Mucosa of descending colon (tissue), 3 donors: ENCODE measurements around the gene LCLAT1. TPM values are rescaled to one million over a fixed set of nuclear protein-coding genes. Genes with fewer than 3 reads are reported as not detected.

Experiments used
- ATAC-seq: fragments of 200-7000 bp; cut with Tn5 transposase; one replicate; pipeline ENCODE4 v1.9.1; 2020; ENCODE audit warnings: mild to moderate bottlenecking, moderate library complexity
- DNase-seq, 3 donors: peaks; one replicate each; pipeline ENCODE4 v3.0.0-alpha.2; 2020
- H3K36me3 ChIP-seq: fragments of 200-600 bp; one replicate; pipeline ENCODE4 v1.8.0; 2021; ENCODE audit warnings: low read depth, mild to moderate bottlenecking
- H3K4me1 ChIP-seq: fragments of 200-600 bp; one replicate; pipeline ENCODE4 v1.8.0; 2021; ENCODE audit warnings: low read depth, mild to moderate bottlenecking
- H3K4me3 ChIP-seq: fragments of 200-600 bp; one replicate; pipeline ENCODE4 v1.8.0; 2021; ENCODE audit warnings: mild to moderate bottlenecking
- H3K9me3 ChIP-seq: fragments of 200-600 bp; one replicate; pipeline ENCODE4 v1.8.0; 2021; ENCODE audit warnings: mild to moderate bottlenecking
- intact Hi-C, 2 donors: fragments of 100-400 bp; cut with DNase I in 1 of 2; cut with micrococcal nuclease in 1 of 2; formaldehyde crosslinking; loops; one replicate each; pipeline versions ENCODE4 v1.11.0 to v1.11.1; 2022; cut with DNase I, micrococcal nuclease
- total RNA-seq, 3 donors: library from RNA; stranded (reverse); fragmentation: NEBNext Ultra II Directional in 2 of 3; extraction: Animal tissue kit (Norgen Biotek cat#: 25700) in 2 of 3; gene quantifications; one replicate each; pipeline versions ENCODE4 v1.2.1 to v1.2.4, GENCODE V29; 2021 to 2023
- TF ChIP-seq, protein P1 (sequence below): fragments of 200-600 bp; IDR thresholded peaks from one replicate; pipeline ENCODE4 v1.8.0; 2022; ENCODE audit warnings: antibody characterized with exemption, mild to moderate bottlenecking
- donor health status: DM: no; HTN: no; CAD: no; lungs with moderate emphysema.
- donor health status: DM: no; HTN: no; CAD: no.
- donor health status: DM: no; HTN: yes; CAD: no.

The LCLAT1 gene
- total RNA-seq, 3 donors from 2014 or later, result 18.1 to 27.1 (median 22.2) TPM

DNA sequence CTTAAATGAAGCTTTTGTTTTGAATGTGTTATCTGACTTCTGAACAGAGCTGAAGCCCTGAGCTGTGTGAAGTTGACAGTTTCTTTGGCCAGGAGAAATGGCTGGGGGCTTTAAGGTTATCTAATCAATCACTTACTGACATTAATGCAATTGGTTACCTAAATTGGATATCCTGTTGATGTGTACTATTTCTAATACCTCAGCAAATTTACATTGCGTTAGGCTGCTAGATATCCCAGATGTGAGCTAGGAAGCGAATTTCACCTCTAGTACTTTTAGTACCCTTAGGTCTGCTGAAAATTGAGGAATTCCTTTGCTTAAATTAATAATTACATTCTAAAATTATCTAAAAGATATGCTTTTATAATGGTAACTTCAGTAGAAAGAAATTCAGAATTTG is 102.0 kb downstream of the LCLAT1 start:
- DNase-seq, result no peak
- Histone ChIP-seq H3K9me3 (no peaks in the 10 kb centered on the region), H3K4me3 (no peak overlapping the region), H3K4me1 (no peaks in the 10 kb centered on the region), H3K36me3 (no peaks in the 10 kb centered on the region)
- intact Hi-C loops, result no loop called here
- TF ChIP-seq, protein P1, sequence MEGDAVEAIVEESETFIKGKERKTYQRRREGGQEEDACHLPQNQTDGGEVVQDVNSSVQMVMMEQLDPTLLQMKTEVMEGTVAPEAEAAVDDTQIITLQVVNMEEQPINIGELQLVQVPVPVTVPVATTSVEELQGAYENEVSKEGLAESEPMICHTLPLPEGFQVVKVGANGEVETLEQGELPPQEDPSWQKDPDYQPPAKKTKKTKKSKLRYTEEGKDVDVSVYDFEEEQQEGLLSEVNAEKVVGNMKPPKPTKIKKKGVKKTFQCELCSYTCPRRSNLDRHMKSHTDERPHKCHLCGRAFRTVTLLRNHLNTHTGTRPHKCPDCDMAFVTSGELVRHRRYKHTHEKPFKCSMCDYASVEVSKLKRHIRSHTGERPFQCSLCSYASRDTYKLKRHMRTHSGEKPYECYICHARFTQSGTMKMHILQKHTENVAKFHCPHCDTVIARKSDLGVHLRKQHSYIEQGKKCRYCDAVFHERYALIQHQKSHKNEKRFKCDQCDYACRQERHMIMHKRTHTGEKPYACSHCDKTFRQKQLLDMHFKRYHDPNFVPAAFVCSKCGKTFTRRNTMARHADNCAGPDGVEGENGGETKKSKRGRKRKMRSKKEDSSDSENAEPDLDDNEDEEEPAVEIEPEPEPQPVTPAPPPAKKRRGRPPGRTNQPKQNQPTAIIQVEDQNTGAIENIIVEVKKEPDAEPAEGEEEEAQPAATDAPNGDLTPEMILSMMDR, result no peak
- ATAC-seq, result no peak

DNA sequence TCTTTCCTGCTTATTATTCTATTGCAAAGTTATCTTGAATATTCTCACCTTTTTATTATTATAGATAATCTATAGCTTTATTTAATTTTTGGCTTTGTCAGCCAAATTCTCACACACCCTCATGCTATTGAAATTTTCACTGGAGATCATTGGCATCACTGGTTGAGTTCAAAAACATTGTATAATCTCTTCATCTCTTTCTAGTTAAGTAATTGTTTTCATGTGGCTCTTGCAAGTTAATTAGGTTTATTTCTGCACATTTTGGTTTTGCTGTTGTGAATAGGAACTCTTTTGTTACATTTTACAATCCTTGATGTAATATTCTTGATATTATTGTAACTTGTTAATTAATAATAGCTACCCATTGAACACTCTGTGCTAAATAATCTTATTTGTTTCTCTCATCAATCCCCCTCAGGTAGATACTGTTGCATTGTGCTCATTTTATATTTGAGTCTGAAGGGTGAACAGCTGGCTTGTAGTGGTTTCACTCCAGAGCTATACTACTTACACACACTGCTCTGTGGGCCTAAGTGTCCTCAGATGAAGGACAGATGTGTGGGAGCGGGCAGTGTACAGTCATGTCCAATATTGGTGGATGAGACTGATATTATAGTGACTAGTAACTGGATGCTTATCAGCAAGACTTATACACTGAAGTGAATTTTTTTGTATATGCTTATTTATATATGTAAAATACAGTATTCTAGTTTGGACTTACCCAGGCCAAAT is 112.7 kb downstream of the LCLAT1 start:
- TF ChIP-seq, protein P1, result no peak
- intact Hi-C loops, result no loop called here
- Histone ChIP-seq H3K4me1 (no peaks in the 10 kb centered on the region), H3K9me3 (no peaks in the 10 kb centered on the region), H3K4me3 (no peak overlapping the region), H3K36me3 (no peaks in the 10 kb centered on the region)
- no peak for DNase-seq
- ATAC-seq, result no peak

- intact Hi-C loops, result no loop called here
- Histone ChIP-seq H3K4me1 (no peaks in the 10 kb centered on the region), H3K36me3 (no peaks in the 10 kb centered on the region), H3K4me3 (no peak overlapping the region), H3K9me3 (no peaks in the 10 kb centered on the region)
- no peak for ATAC-seq
- TF ChIP-seq, protein P1, result no peak
- no peak for DNase-seq
Measured at GRCh38 chr2:30561349-30561748, 114.3 kb downstream of the LCLAT1 start.

DNA sequence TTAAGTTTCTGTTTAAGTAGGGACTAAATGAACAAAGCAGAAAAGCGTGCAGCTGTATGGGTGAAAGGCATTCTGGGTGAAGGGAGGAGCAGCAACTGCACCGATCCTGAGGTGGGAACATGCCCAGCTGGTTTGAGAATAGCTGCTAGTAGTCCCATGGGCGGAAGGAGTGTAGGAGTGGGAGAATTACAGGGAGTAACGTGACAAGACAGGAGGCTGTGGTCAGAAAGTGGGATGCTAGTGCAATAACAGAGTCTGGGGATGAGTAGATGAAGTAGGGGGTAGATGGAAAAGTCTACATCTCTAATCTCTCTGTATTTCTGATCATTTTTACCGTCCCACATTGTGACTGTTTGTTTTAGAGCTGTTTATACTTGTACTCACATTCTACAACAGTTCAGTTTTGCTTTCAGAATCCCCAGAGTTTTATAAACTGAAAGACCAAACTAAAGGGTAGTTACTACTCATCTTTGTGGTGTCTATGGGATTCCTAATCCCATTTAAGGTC is 118.9 kb downstream of the LCLAT1 start:
- H3K4me3 ChIP-seq, result no peak overlapping the region
- no peaks in the 10 kb centered on the region for H3K4me1 ChIP-seq
- ATAC-seq, result peak; percentile 47
- no peaks in the 10 kb centered on the region for H3K9me3 ChIP-seq
- intact Hi-C loops, result no loop called here
- peak in 1 of 3 donors; percentile 16 for DNase-seq
- TF ChIP-seq, protein P1, result no peak
- H3K36me3 ChIP-seq, result no peaks in the 10 kb centered on the region

GRCh38 chr2:30566631-30567030 is 119.6 kb downstream of the LCLAT1 start:
- Histone ChIP-seq H3K9me3 (no peaks in the 10 kb centered on the region), H3K36me3 (no peaks in the 10 kb centered on the region), H3K4me1 (no peaks in the 10 kb centered on the region), H3K4me3 (no peak overlapping the region)
- DNase-seq (no peak), ATAC-seq (no peak)
- intact Hi-C loops, result no loop called here
- TF ChIP-seq, protein P1, result no peak
